Mesenchymal stem cell (in vitro differentiated cells and primary cell): ENCODE data around the gene FAM227B.
"Not testable (repeated sequence)": the region's sequence is repeated elsewhere in the genome, so short reads cannot be mapped to it uniquely, and the experiment has no call there.

Source experiments
- DNase-seq: peaks from one replicate; pipeline ENCODE4 v3.0.0-alpha.2; 2013
- H2AFZ ChIP-seq: one replicate; pipeline ENCODE4 v1.6.1; 2013; ENCODE audit warnings: low read depth, mild to moderate bottlenecking, control low read depth, inconsistent platforms, low read length, moderate library complexity
- H2AK5ac ChIP-seq: 2 replicates; pipeline ENCODE4 v1.6.1; 2013; ENCODE audit warnings: low read length, moderate library complexity, mild to moderate bottlenecking, inconsistent platforms; ENCODE audit not compliant: severe bottlenecking
- H2BK120ac ChIP-seq: one replicate; pipeline ENCODE4 v1.6.1; 2013; ENCODE audit warnings: low read depth, mild to moderate bottlenecking, inconsistent platforms, low read length, moderate library complexity
- H2BK12ac ChIP-seq, 2 experiments: one replicate each; pipeline ENCODE4 v1.6.1; 2013; ENCODE audit warnings: inconsistent platforms in 2 of 2, low read length in 2 of 2, mild to moderate bottlenecking in 2 of 2, moderate library complexity in 2 of 2, control low read depth in 1 of 2
- H2BK15ac ChIP-seq: one replicate; pipeline ENCODE4 v1.6.1; 2013; ENCODE audit warnings: mild to moderate bottlenecking, low read depth, inconsistent platforms; ENCODE audit not compliant: poor library complexity, severe bottlenecking
- H2BK5ac ChIP-seq: 2 replicates; pipeline ENCODE4 v1.6.1; 2013; ENCODE audit warnings: low read depth, mild to moderate bottlenecking, low read length, control low read depth, inconsistent platforms; ENCODE audit not compliant: poor library complexity, severe bottlenecking
- H3K14ac ChIP-seq, 2 experiments: one replicate each; pipeline ENCODE4 v1.6.1; 2013; ENCODE audit warnings: inconsistent platforms in 2 of 2, low read length in 2 of 2, control low read depth in 1 of 2, mild to moderate bottlenecking in 1 of 2, moderate library complexity in 1 of 2
- H3K18ac ChIP-seq, 2 experiments: one replicate each; pipeline ENCODE4 v1.6.1; 2013; ENCODE audit warnings: inconsistent platforms in 2 of 2, low read length in 2 of 2, control low read depth in 1 of 2, low read depth in 1 of 2, mild to moderate bottlenecking in 1 of 2
- H3K23ac ChIP-seq, 2 experiments: one replicate each; pipeline ENCODE4 v1.6.1; 2013; ENCODE audit warnings: inconsistent platforms in 2 of 2, low read length in 2 of 2, mild to moderate bottlenecking in 2 of 2, moderate library complexity in 2 of 2, control low read depth in 1 of 2
- H3K27ac ChIP-seq: 2 replicates; pipeline ENCODE4 v1.5.1; 2013; ENCODE audit warnings: mild to moderate bottlenecking, moderate library complexity, low read length, control low read depth, inconsistent platforms; ENCODE audit not compliant: poor library complexity, severe bottlenecking
- H3K27me3 ChIP-seq, 2 experiments: 2 replicates each; pipeline versions ENCODE4 v1.6.1 to v1.7.0; 2013; ENCODE audit warnings: low read length in 2 of 2, mild to moderate bottlenecking in 2 of 2, moderate library complexity in 2 of 2, control low read depth in 1 of 2, inconsistent platforms in 1 of 2; ENCODE audit not compliant: control insufficient read depth in 1 of 2, insufficient read depth in 1 of 2
- H3K36me3 ChIP-seq, 2 experiments: 2 replicates each; pipeline versions ENCODE4 v1.6.1 to v1.7.0; 2013; ENCODE audit warnings: low read length in 2 of 2, control low read depth in 1 of 2, inconsistent platforms in 1 of 2, low read depth in 1 of 2, mild to moderate bottlenecking in 1 of 2; ENCODE audit not compliant: insufficient read depth in 2 of 2, control insufficient read depth in 1 of 2
- H3K4ac ChIP-seq, 2 experiments: one replicate each; pipeline ENCODE4 v1.6.1; 2013; ENCODE audit warnings: inconsistent platforms in 2 of 2, low read length in 2 of 2, mild to moderate bottlenecking in 2 of 2, moderate library complexity in 2 of 2, control low read depth in 1 of 2, low read depth in 1 of 2
- H3K4me1 ChIP-seq: 2 replicates; pipeline ENCODE4 v1.6.1; 2013; ENCODE audit warnings: low read depth, low read length, control low read depth; ENCODE audit not compliant: control insufficient read depth, insufficient read depth
- H3K4me2 ChIP-seq: 2 replicates; pipeline ENCODE4 v1.6.1; 2013; ENCODE audit warnings: low read length, mild to moderate bottlenecking, inconsistent platforms; ENCODE audit not compliant: poor library complexity, severe bottlenecking
- H3K4me3 ChIP-seq, 2 experiments: 2 replicates each; pipeline versions ENCODE4 v1.5.1 to v1.7.0; 2013; ENCODE audit warnings: low read length in 2 of 2, mild to moderate bottlenecking in 2 of 2, control low read depth in 1 of 2, low read depth in 1 of 2; ENCODE audit not compliant: insufficient read depth in 1 of 2
- H3K79me1 ChIP-seq: replicated peaks from 2 replicates; pipeline ENCODE4 v1.6.1; 2013; ENCODE audit warnings: mild to moderate bottlenecking, control low read depth, low read length, inconsistent platforms; ENCODE audit not compliant: poor library complexity, severe bottlenecking
- H3K9ac ChIP-seq: 2 replicates; pipeline ENCODE4 v1.7.0; 2013; ENCODE audit warnings: mild to moderate bottlenecking, low read length, moderate library complexity
- H3K9me3 ChIP-seq: 2 replicates; pipeline ENCODE4 v1.7.0; 2013; ENCODE audit warnings: mild to moderate bottlenecking, low read length; ENCODE audit not compliant: control insufficient read depth
- H4K8ac ChIP-seq: one replicate; pipeline ENCODE4 v1.6.1; 2013; ENCODE audit warnings: inconsistent platforms, mild to moderate bottlenecking, low read length, moderate library complexity
- H4K91ac ChIP-seq: one replicate; pipeline ENCODE4 v1.6.1; 2013; ENCODE audit warnings: mild to moderate bottlenecking, low read length, inconsistent platforms
- WGBS: methylation state at CpG from one replicate; pipeline ENCODE4 v1.1.7; 2013; ENCODE audit warnings: mixed read lengths; 5-methylcytosine and 5-hydroxymethylcytosine counted together

Gene FAM227B

DNA sequence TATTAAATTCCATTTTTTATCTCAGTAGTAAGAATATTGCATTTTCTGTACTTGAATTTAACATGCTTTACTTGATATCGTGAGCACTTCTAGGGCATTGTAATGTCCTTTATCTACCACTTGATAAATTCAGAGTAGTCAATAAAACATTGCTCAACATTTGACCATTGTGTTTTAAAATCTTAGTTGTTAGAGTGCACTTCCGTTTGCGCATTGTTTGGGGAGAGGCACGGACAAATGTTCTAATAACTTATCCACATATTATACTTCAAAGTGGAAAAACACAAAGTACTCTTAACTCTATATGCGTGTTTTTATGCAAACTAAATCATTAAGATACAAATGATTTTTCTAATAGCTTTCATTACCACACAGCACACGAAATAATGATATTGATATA, 419 bp downstream of the FAM227B start:
- Histone ChIP-seq H2BK15ac (no peak overlapping the region), H2BK12ac (no peak overlapping the region), H3K4me1 (no peaks in the 10 kb centered on the region), H2BK120ac (no peak overlapping the region), H3K27ac (peak overlapping the region; percentile 89), H2AFZ (no peak overlapping the region), H3K4me3 (peak overlapping the region; percentile 80 to 86), H3K27me3 (no peaks in the 10 kb centered on the region), H3K18ac (no peak overlapping the region), H3K9me3 (peaks cover 18% of the 10 kb centered on the region), H4K91ac (no peak overlapping the region), H3K79me1 (peaks cover 10% of the 10 kb centered on the region), H3K4ac (no peak overlapping the region), H3K14ac (no peak overlapping the region), H3K4me2 (no peak overlapping the region), H3K23ac (no peak overlapping the region), H3K36me3 (peaks cover 0 to 26% of the 10 kb centered on the region in 2 experiments), H3K9ac (peak overlapping the region; percentile 96), H2AK5ac (no peak overlapping the region), H4K8ac (no peak overlapping the region), H2BK5ac (no peak overlapping the region)
- peak; percentile 50 for DNase-seq
- 2% methylated on average over 2 of the region's 6 CpGs for WGBS

DNA sequence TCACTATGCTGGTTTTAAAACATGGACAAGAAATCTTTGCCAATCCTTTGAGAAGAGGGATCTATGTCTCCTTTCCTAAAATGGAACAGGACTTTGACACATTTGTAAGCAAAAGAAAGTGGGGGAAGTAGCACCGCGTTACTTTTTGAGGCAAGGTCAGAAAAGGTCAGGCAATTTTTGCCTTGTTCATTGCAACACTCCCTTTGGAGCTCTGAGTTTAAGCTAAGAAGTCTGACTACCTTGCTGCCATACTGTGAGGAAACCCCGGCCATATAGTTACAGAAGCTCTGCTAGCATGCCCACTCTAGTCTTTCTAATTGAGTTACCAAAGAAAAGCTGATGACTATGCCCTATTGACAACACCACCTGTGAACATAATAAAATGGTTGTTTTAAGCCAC, 1.4 kb downstream of the FAM227B start:
- Histone ChIP-seq H3K4me1 (no peaks in the 10 kb centered on the region), H3K79me1 (peaks cover 10% of the 10 kb centered on the region), H2BK15ac (no peak overlapping the region), H4K8ac (no peak overlapping the region), H2AK5ac (peak overlapping the region; percentile 36), H2AFZ (no peak overlapping the region), H3K14ac (no peak overlapping the region), H3K9me3 (peaks cover 23% of the 10 kb centered on the region), H3K4me2 (no peak overlapping the region), H2BK12ac (no peak overlapping the region), H3K4me3 (peak overlapping the region in 1 of 2 experiments; percentile 25), H3K18ac (peak overlapping the region in 1 of 2 experiments; percentile 48), H3K27me3 (no peaks in the 10 kb centered on the region), H2BK120ac (no peak overlapping the region), H4K91ac (no peak overlapping the region), H3K27ac (no peak overlapping the region), H3K4ac (peak overlapping the region in 1 of 2 experiments; percentile 82), H3K36me3 (peaks cover 0 to 17% of the 10 kb centered on the region in 2 experiments), H3K9ac (peak overlapping the region; percentile 96), H3K23ac (no peak overlapping the region), H2BK5ac (no peak overlapping the region)
- 73% methylated on average over 3 of the region's 3 CpGs for WGBS
- DNase-seq: no peak

DNA sequence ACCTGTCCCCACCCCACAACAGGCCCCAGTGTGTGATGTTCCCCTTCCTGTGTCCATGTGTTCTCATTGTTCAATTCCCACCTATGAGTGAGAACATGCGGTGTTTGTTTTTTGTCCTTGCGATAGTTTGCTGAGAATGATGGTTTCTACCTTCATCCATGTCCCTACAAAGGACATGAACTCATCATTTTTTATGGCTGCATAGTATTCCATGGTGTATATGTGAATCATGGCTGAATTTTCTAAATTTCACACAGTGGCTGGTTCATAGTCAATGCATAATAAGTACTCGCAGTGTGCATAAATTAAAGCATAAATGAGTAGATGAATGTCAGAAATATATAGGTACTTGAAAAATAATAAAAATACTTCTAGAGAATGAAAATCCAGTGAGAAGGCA, 8.4 kb downstream of the FAM227B start:
- not testable (repeated sequence) for H4K91ac ChIP-seq, H3K4ac ChIP-seq, H2BK5ac ChIP-seq, H3K4me2 ChIP-seq, H3K36me3 ChIP-seq, H2BK12ac ChIP-seq, H3K14ac ChIP-seq, H3K23ac ChIP-seq, H3K4me1 ChIP-seq, H2AK5ac ChIP-seq, H3K79me1 ChIP-seq, H4K8ac ChIP-seq, H2AFZ ChIP-seq, H3K18ac ChIP-seq, H3K27ac ChIP-seq, H3K4me3 ChIP-seq, H2BK120ac ChIP-seq, H3K27me3 ChIP-seq, H2BK15ac ChIP-seq, H3K9ac ChIP-seq, DNase-seq
- peaks cover 29% of the 10 kb centered on the region for H3K9me3 ChIP-seq
- WGBS: no CpG with 5 or more reads among the region's 3 CpGs

DNA sequence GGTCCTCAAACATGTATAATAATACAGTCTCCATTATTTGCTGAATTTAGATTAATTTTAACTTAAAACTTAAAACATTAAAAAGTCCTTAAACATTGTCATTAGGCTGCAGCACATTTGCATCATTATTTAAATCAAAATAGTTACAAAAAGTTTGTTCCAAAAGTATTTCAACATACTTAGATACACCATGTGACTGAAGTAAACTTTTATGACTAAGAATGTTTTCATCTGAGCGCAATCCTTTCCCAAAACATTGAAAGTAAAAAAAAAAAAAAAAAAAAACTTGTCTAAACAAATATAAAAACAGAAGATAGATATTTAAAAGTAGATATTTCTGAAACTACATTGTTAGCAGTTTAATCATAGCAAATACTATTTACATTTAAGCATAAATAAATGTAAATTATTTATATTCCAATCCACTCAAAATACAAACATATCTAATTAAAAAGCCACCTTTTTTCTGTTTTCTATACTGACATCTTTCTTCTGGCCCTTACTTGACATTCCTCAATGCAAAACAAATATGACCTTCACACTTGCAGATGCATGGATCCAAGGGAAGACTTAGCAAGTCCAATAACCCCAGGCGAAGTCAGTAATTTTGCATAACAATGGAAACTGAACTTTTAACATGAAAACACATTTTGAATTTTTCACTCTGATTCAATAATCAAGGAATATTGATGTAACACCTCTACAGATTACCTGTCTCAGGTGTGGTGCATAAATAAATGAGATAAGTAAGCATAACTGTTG, 10.3 kb downstream of the FAM227B start:
- Histone ChIP-seq H4K91ac (no peak overlapping the region), H3K4ac (no peak overlapping the region), H2BK12ac (no peak overlapping the region), H2BK120ac (no peak overlapping the region), H2BK5ac (no peak overlapping the region), H3K9ac (no peak overlapping the region), H3K27ac (no peak overlapping the region), H3K36me3 (peaks cover 0 to 4% of the 10 kb centered on the region in 2 experiments), H3K27me3 (no peaks in the 10 kb centered on the region), H4K8ac (no peak overlapping the region), H3K4me2 (no peak overlapping the region), H3K18ac (no peak overlapping the region), H3K9me3 (peaks cover 24% of the 10 kb centered on the region), H2BK15ac (no peak overlapping the region), H3K4me3 (no peak overlapping the region), H2AK5ac (no peak overlapping the region), H3K23ac (no peak overlapping the region), H3K14ac (no peak overlapping the region), H2AFZ (no peak overlapping the region), H3K4me1 (no peaks in the 10 kb centered on the region), H3K79me1 (no peaks in the 10 kb centered on the region)
- peak; percentile 19 for DNase-seq
- 88% methylated on average over 1 of the region's 2 CpGs for WGBS
